Measurements from ENCODE around the gene ABCA4. TPM values are rescaled to one million over a fixed set of nuclear protein-coding genes. Genes with fewer than 3 reads are reported as not detected.

Gene ABCA4
- polyA plus RNA-seq, 1 experiment, result 0.25 TPM

DNA sequence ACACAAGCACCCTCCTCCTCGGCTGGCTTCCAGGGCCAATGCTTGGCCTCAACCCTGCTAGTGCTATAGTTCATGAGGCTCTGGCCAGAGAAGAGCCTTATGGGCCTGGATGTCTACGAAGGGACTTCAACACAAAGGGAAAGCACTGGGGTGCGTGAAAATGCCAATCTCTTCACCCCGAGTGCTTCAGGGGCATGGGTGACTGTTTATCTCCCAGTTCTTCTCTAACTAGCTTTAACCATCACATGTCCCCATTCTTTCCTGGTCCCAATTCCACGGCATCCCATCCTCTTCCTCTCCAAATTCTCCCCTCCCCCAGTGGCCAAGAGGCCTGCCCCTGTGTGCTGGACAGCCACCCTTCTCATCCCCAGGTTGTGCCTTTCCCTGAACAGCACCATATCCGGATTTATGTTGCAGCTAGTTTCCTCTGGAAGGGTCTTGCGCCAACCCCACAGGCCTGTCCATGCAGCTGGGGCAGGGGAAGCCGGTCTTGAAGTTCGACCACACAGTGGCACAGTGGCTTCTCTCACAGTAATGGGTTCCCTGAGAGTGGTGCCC lies 16.7 kb downstream of the ABCA4 start:
- DNase-seq (ENCODE audit: low read depth), result no peak
- CTCF ChIA-PET, result interaction anchor here (1.1 kb wide), 1 partner anchor 41 kb away, joined by 3 read pairs; no protein-coding TSS in a partner anchor
- TF ChIP-seq, protein P1, sequence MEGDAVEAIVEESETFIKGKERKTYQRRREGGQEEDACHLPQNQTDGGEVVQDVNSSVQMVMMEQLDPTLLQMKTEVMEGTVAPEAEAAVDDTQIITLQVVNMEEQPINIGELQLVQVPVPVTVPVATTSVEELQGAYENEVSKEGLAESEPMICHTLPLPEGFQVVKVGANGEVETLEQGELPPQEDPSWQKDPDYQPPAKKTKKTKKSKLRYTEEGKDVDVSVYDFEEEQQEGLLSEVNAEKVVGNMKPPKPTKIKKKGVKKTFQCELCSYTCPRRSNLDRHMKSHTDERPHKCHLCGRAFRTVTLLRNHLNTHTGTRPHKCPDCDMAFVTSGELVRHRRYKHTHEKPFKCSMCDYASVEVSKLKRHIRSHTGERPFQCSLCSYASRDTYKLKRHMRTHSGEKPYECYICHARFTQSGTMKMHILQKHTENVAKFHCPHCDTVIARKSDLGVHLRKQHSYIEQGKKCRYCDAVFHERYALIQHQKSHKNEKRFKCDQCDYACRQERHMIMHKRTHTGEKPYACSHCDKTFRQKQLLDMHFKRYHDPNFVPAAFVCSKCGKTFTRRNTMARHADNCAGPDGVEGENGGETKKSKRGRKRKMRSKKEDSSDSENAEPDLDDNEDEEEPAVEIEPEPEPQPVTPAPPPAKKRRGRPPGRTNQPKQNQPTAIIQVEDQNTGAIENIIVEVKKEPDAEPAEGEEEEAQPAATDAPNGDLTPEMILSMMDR (IDR thresholded peaks at IDR 0.05; ENCODE audit: insufficient read depth, low read depth, low read length), result no peak
- no peaks in the 10 kb centered on the region for H3K36me3 ChIP-seq (ENCODE audit: control insufficient read depth, insufficient read depth, low read length)
- POLR2A ChIA-PET, result no interaction called here
- no peaks in the 10 kb centered on the region for H3K27me3 ChIP-seq (ENCODE audit: control insufficient read depth, insufficient read depth, low read length)
- no peak overlapping the region for H3K4me3 ChIP-seq (ENCODE audit: low read depth, low read length)

DNA sequence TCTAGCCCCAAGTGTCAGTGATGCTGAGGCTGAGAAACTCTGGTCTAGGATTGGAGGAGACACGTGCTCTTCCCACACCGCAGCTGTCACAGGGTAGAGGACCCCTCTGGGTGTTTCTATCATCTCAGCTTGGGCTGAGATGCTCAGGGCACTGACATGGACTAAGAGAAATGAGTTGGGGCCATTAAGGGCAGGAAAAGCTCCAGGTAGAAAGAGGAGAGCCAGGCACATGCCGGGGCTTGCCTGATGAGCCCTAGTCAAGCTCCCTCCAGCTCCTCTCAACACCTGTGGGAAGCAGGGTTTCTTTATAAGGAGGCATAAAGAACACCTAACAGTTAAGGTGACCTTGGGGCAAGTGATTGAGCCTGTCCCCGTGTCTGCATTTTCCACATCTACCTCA lies 17.3 kb downstream of the ABCA4 start:
- H3K36me3 ChIP-seq (ENCODE audit: control insufficient read depth, insufficient read depth, low read length), result no peaks in the 10 kb centered on the region
- H3K27me3 ChIP-seq (ENCODE audit: control insufficient read depth, insufficient read depth, low read length), result no peaks in the 10 kb centered on the region
- ChIA-PET POLR2A (no interaction called here), CTCF (interaction anchor here (1.5 kb wide), 1 partner anchor 58 kb away, joined by 5 read pairs; no protein-coding TSS in a partner anchor)
- DNase-seq (ENCODE audit: low read depth), result no peak
- H3K4me3 ChIP-seq (ENCODE audit: low read depth, low read length), result no peak overlapping the region
- TF ChIP-seq, protein P1 (IDR thresholded peaks at IDR 0.05; ENCODE audit: insufficient read depth, low read depth, low read length), result no peak

DNA sequence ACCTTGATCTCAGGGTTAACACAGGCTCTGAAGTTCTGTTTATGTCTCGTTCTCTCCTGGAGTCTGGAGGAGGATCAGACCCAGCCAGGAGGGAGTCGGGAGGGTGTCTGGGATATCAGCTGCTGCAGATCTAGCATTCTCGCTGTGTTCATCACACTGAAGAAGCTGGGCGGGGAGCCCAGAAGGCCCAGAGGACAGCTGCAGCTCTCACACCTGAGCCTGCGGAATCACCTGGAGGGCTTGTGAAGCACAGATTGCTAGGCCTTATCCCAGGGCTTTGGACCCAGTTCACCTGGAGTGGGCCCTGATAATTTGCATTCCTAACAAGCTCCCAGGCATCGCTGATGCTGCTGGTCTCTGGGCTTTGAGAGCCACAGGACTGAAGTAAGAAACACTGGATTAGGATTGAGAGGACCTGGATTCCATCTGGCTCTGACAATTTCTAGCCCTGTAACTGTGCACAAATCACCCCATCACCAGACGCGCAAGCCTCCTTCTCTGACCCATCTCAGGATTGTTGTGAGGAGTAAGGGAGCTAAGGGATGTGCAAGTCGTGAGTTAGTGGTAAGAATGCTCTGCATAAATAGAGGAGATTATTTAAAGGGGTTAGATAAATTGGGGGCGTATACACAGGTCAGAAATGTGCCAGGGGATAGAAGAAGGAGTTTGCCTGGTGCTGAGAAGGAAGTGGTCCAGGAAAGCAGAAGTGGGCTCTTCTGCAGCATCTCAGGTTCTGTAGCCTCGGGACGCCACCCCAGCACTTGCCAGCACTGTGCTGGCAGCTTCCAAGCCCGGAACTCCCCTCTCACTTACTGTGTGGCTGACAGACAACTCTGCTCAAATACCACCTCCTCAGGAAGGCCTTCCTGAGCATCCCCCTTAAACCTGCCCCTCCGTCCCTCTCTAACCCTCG lies 19.1 kb downstream of the ABCA4 start:
- POLR2A ChIA-PET, result interaction anchor here (0.6 kb wide), 1 partner anchor 134 kb away, joined by 3 read pairs; no protein-coding TSS in a partner anchor
- no peaks in the 10 kb centered on the region for H3K27me3 ChIP-seq (ENCODE audit: control insufficient read depth, insufficient read depth, low read length)
- TF ChIP-seq, protein P1 (IDR thresholded peaks at IDR 0.05; ENCODE audit: insufficient read depth, low read depth, low read length), result no peak
- no peaks in the 10 kb centered on the region for H3K36me3 ChIP-seq (ENCODE audit: control insufficient read depth, insufficient read depth, low read length)
- CTCF ChIA-PET, result interaction anchor here (0.9 to 3.5 kb wide), 6 partner anchors 14 to 234 kb away, joined by 3 to 14 read pairs (median 5); no protein-coding TSS in a partner anchor
- DNase-seq (ENCODE audit: low read depth), result no peak
- no peak overlapping the region for H3K4me3 ChIP-seq (ENCODE audit: low read depth, low read length)

DNA sequence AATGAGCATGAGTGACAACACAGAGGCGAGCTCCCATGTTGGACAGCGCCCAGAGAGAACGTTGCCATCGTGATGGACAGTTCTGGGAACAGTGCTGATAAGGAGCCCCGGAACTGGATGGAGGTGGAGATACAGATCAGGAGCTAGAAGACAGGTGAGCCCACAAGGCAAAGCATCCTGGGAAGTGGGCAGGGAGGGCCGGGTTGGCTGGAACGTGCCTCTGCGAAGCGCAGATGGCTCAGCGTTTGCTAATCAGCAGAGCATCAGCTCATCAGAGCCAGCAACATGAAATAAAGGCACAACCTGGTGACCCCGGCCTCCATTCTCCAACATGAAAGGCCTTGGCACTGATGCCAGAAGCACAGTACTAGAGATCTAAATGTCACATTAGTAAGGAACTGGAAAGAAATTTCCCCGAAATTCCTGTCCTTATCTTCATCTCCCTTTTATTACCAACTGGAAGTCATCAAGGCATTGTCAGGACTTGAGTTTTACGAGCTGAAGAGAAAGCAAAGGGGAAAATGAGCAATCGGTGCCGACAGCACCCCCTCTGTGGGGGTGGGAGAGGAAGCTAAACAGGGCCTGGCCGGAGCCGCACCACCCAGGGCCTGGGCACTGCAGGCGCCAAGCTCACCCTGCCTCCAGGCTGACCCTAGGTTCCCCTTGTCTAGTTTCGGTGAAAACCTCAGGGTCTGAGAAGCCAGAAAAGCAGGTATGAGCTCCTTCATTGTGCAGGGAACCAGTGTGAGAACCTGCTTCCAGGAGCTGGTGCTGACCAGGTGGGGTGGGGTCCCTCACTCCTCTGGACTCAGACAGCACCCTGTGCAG lies 19.9 kb downstream of the ABCA4 start:
- TF ChIP-seq, protein P1 (IDR thresholded peaks at IDR 0.05; ENCODE audit: insufficient read depth, low read depth, low read length), result no peak
- no peaks in the 10 kb centered on the region for H3K27me3 ChIP-seq (ENCODE audit: control insufficient read depth, insufficient read depth, low read length)
- H3K4me3 ChIP-seq (ENCODE audit: low read depth, low read length), result no peak overlapping the region
- no peaks in the 10 kb centered on the region for H3K36me3 ChIP-seq (ENCODE audit: control insufficient read depth, insufficient read depth, low read length)
- CTCF ChIA-PET, result interaction anchor here (0.8 to 3.5 kb wide), 8 partner anchors 13 to 234 kb away, joined by 3 to 14 read pairs (median 4); partner anchors contain the start of gene ARHGAP29
- no peak for DNase-seq (ENCODE audit: low read depth)
- POLR2A ChIA-PET, result interaction anchor here (0.6 kb wide), 1 partner anchor 135 kb away, joined by 3 read pairs; no protein-coding TSS in a partner anchor
